Fibroblast of pulmonary artery (primary cell): ENCODE data around the gene MBNL2.

ENCODE experiments used
- DNase-seq: peaks from one replicate; pipeline ENCODE4 v3.0.0-alpha.2; 2010; ENCODE audit warnings: low read depth
- H3K4me3 ChIP-seq: replicated peaks from 2 replicates; pipeline ENCODE4 v1.5.1; 2011; ENCODE audit warnings: low read depth, mild to moderate bottlenecking, control low read depth, low read length, moderate library complexity
- CTCF ChIP-seq: IDR thresholded peaks from 2 replicates; pipeline ENCODE4 v1.5.1; 2011; ENCODE audit warnings: mild to moderate bottlenecking, control low read depth, low read length, inconsistent platforms; ENCODE audit errors: missing control alignments

MBNL2 gene

GRCh38 chr13:97307118-97307881 is 85.2 kb downstream of the MBNL2 start:
- TF ChIP-seq CTCF: no peak
- H3K4me3 ChIP-seq: no peak overlapping the region
- DNase-seq: no peak

GRCh38 chr13:97307882-97308624 is 85.9 kb downstream of the MBNL2 start:
- peak; percentile 55 for DNase-seq
- no peak overlapping the region for H3K4me3 ChIP-seq
- no peak for TF ChIP-seq CTCF

GRCh38 chr13:97308735-97309429 is 86.7 kb downstream of the MBNL2 start:
- no peak for TF ChIP-seq CTCF
- DNase-seq: no peak
- no peak overlapping the region for H3K4me3 ChIP-seq

- DNase-seq: no peak
- H3K4me3 ChIP-seq: no peak overlapping the region
- no peak for TF ChIP-seq CTCF
Observed at GRCh38 chr13:97310809-97311436, 88.8 kb downstream of the MBNL2 start.

- TF ChIP-seq CTCF: no peak
- no peak overlapping the region for H3K4me3 ChIP-seq
- DNase-seq: no peak
Observed at GRCh38 chr13:97311956-97312355, 89.8 kb downstream of the MBNL2 start.

- DNase-seq: no peak
- TF ChIP-seq CTCF: no peak
Observed at GRCh38 chr13:97313551-97314260, 91.6 kb downstream of the MBNL2 start.

More at GRCh38 chr13:97313551-97314260, 91.6 kb downstream of the MBNL2 start:
- no peak overlapping the region for H3K4me3 ChIP-seq
